Parathyroid adenoma (tissue), 2 donors: ENCODE measurements around the gene AJUBA.
"Not testable (repeated sequence)": the region's sequence is repeated elsewhere in the genome, so short reads cannot be mapped to it uniquely, and the experiment has no call there.

Experiments used
- H2AFZ ChIP-seq: fragments of 300-600 bp; sonication (generic); one replicate; pipeline ENCODE4 v1.7.0; 2017; ENCODE audit warnings: antibody characterized with exemption, mild to moderate bottlenecking
- H3K27ac ChIP-seq: fragments of 300-600 bp; sonication (generic); one replicate; pipeline ENCODE4 v1.7.0; 2017
- H3K27me3 ChIP-seq: fragments of 300-600 bp; sonication (generic); one replicate; pipeline ENCODE4 v1.7.0; 2017; ENCODE audit warnings: low read length; ENCODE audit not compliant: control insufficient read depth, insufficient read depth
- H3K36me3 ChIP-seq: fragments of 300-600 bp; sonication (generic); one replicate; pipeline ENCODE4 v1.7.0; 2017; ENCODE audit warnings: low read length; ENCODE audit not compliant: control insufficient read depth, insufficient read depth
- H3K4me1 ChIP-seq: fragments of 300-600 bp; sonication (generic); one replicate; pipeline ENCODE4 v1.7.0; 2017; ENCODE audit warnings: control low read depth
- H3K4me2 ChIP-seq: fragments of 300-600 bp; sonication (generic); one replicate; pipeline ENCODE4 v1.7.0; 2017; ENCODE audit warnings: low read length
- H3K4me3 ChIP-seq: fragments of 300-600 bp; sonication (generic); one replicate; pipeline ENCODE4 v1.7.0; 2017; ENCODE audit warnings: low read depth, low read length
- H3K79me2 ChIP-seq: fragments of 300-600 bp; sonication (generic); one replicate; pipeline ENCODE4 v1.7.0; 2017; ENCODE audit warnings: control low read depth
- H3K9ac ChIP-seq: fragments of 300-600 bp; sonication (generic); one replicate; pipeline ENCODE4 v1.7.0; 2017; ENCODE audit warnings: mild to moderate bottlenecking
- H3K9me3 ChIP-seq: fragments of 300-600 bp; sonication (generic); one replicate; pipeline ENCODE4 v1.7.0; 2017; ENCODE audit warnings: low read length; ENCODE audit not compliant: control insufficient read depth
- CTCF ChIP-seq: fragments of 300-600 bp; sonication (generic); IDR thresholded peaks from one replicate; pipeline ENCODE4 v1.7.0; 2017; ENCODE audit warnings: antibody characterized with exemption, mild to moderate bottlenecking
- donor health status: primary hyperparathyroidism.

AJUBA gene

GRCh38 chr14:23020143-23021128, 38.1 kb upstream of the AJUBA start:
- Histone ChIP-seq H3K4me2 (no peak overlapping the region), H3K9ac (no peak overlapping the region), H3K27me3 (no peaks in the 10 kb centered on the region), H3K9me3 (no peaks in the 10 kb centered on the region), H3K4me1 (peaks cover 4% of the 10 kb centered on the region), H3K79me2 (no peaks in the 10 kb centered on the region), H3K4me3 (no peak overlapping the region), H3K36me3 (no peaks in the 10 kb centered on the region), H2AFZ (no peak overlapping the region), H3K27ac (no peak overlapping the region)
- TF ChIP-seq CTCF, result no peak

- Histone ChIP-seq H3K4me2 (no peak overlapping the region), H3K4me3 (no peak overlapping the region), H3K27me3 (no peaks in the 10 kb centered on the region), H2AFZ (no peak overlapping the region), H3K4me1 (peaks cover 4% of the 10 kb centered on the region), H3K79me2 (no peaks in the 10 kb centered on the region), H3K27ac (no peak overlapping the region), H3K9ac (no peak overlapping the region), H3K36me3 (no peaks in the 10 kb centered on the region), H3K9me3 (no peaks in the 10 kb centered on the region)
- TF ChIP-seq CTCF, result no peak
Observed at GRCh38 chr14:23018107-23018506, 35.8 kb upstream of the AJUBA start.

GRCh38 chr14:23017091-23017490, 34.7 kb upstream of the AJUBA start:
- Histone ChIP-seq H3K79me2 (no peaks in the 10 kb centered on the region), H3K9me3 (no peaks in the 10 kb centered on the region), H3K4me2 (no peak overlapping the region), H3K4me1 (peaks cover 4% of the 10 kb centered on the region), H3K27me3 (no peaks in the 10 kb centered on the region), H3K36me3 (no peaks in the 10 kb centered on the region), H3K9ac (no peak overlapping the region), H3K4me3 (no peak overlapping the region), H3K27ac (no peak overlapping the region), H2AFZ (no peak overlapping the region)
- TF ChIP-seq CTCF, result no peak

GRCh38 chr14:23015618-23016017, 33.3 kb upstream of the AJUBA start:
- Histone ChIP-seq H3K4me2 (no peak overlapping the region), H3K27ac (no peak overlapping the region), H3K36me3 (no peaks in the 10 kb centered on the region), H3K27me3 (no peaks in the 10 kb centered on the region), H3K79me2 (no peaks in the 10 kb centered on the region), H3K9ac (no peak overlapping the region), H3K9me3 (no peaks in the 10 kb centered on the region), H2AFZ (no peak overlapping the region), H3K4me1 (no peaks in the 10 kb centered on the region), H3K4me3 (no peak overlapping the region)
- TF ChIP-seq CTCF, result no peak

GRCh38 chr14:23013749-23014054, 31.4 kb upstream of the AJUBA start:
- H3K4me3 ChIP-seq, H3K4me2 ChIP-seq, H3K36me3 ChIP-seq, H3K9me3 ChIP-seq, H3K4me1 ChIP-seq, H3K9ac ChIP-seq, H3K27ac ChIP-seq, H2AFZ ChIP-seq, H3K79me2 ChIP-seq, H3K27me3 ChIP-seq: not testable (repeated sequence)
